Mesothelial cell of epicardium (in vitro differentiated cells): Measurements from ENCODE around the gene OR10Z1. TPM values are rescaled to one million over a fixed set of nuclear protein-coding genes. Genes with fewer than 3 reads are reported as not detected.

ENCODE experiments used
- DNase-seq, 2 experiments: peaks; one replicate each; pipeline ENCODE4 v3.0.0; 2021; ENCODE audit warnings: low spot score in 2 of 2; ENCODE audit not compliant: unreplicated experiment in 2 of 2
- H3K27ac Mint-ChIP-seq: 2 replicates; pipeline ENCODE4 v1.8.0; 2021; ENCODE audit warnings: mixed read lengths
- H3K27me3 Mint-ChIP-seq: 2 replicates; pipeline ENCODE4 v1.8.0; 2021; ENCODE audit warnings: low read depth, mixed read lengths
- H3K36me3 Mint-ChIP-seq: 2 replicates; pipeline ENCODE4 v1.8.0; 2021; ENCODE audit warnings: mixed read lengths
- H3K4me1 Mint-ChIP-seq: 2 replicates; pipeline ENCODE4 v1.8.0; 2021; ENCODE audit warnings: mixed read lengths
- H3K4me3 Mint-ChIP-seq: 2 replicates; pipeline ENCODE4 v1.8.0; 2021; ENCODE audit warnings: mild to moderate bottlenecking, moderate library complexity, mixed read lengths
- H3K9me3 Mint-ChIP-seq: 2 replicates; pipeline ENCODE4 v1.8.0; 2021; ENCODE audit warnings: mixed read lengths
- CTCF ChIP-seq: fragments of 200-600 bp; sonication (generic); IDR thresholded peaks from one replicate; pipeline ENCODE4 v1.5.0; 2021; ENCODE audit warnings: antibody characterized with exemption; ENCODE audit not compliant: unreplicated experiment
- total RNA-seq: library from RNA; stranded (reverse); gene quantifications from 3 replicates; pipeline ENCODE4 v1.2.1, GENCODE V29; 2021

Gene OR10Z1
- total RNA-seq, 1 donor from 2014 or later, result not detected

GRCh38 chr1:158577561-158577960 lies 27.5 kb upstream of the OR10Z1 start:
- Mint-ChIP-seq H3K4me3 (no peak overlapping the region), H3K27ac (no peak overlapping the region), H3K27me3 (no peaks in the 10 kb centered on the region), H3K9me3 (no peaks in the 10 kb centered on the region), H3K4me1 (peaks cover 2% of the 10 kb centered on the region), H3K36me3 (no peaks in the 10 kb centered on the region)
- DNase-seq, result no peak
- no peak for TF ChIP-seq CTCF

GRCh38 chr1:158579733-158580132 lies 25.3 kb upstream of the OR10Z1 start, which contains the start of gene OR10X1:
OR10X1 (minus strand) TSS chr1:158579899; CDS start chr1:158579899, 0 bp downstream.
- H3K4me3 Mint-ChIP-seq, result no peak within 1 kb of the TSS
- no peaks in the 10 kb centered on the region for H3K27me3 Mint-ChIP-seq
- no peaks in the 10 kb centered on the region for H3K9me3 Mint-ChIP-seq
- H3K36me3 Mint-ChIP-seq, result no peaks in the 10 kb centered on the region
- H3K27ac Mint-ChIP-seq, result no peak within 1 kb of the TSS
- H3K4me1 Mint-ChIP-seq, result peaks cover 7% of the 10 kb centered on the region
- no peak for TF ChIP-seq CTCF
- DNase-seq, result no peak

- no peak for DNase-seq
- Mint-ChIP-seq H3K4me1 (peaks cover 7% of the 10 kb centered on the region), H3K4me3 (no peak overlapping the region), H3K27me3 (no peaks in the 10 kb centered on the region), H3K9me3 (peaks cover 17% of the 10 kb centered on the region), H3K27ac (no peak overlapping the region), H3K36me3 (no peaks in the 10 kb centered on the region)
- TF ChIP-seq CTCF, result no peak
Observed at GRCh38 chr1:158583962-158584361, 21.1 kb upstream of the OR10Z1 start.

GRCh38 chr1:158586942-158587341 lies 18.1 kb upstream of the OR10Z1 start:
- Mint-ChIP-seq H3K9me3 (peaks cover 22% of the 10 kb centered on the region), H3K4me3 (no peak overlapping the region), H3K4me1 (peaks cover 7% of the 10 kb centered on the region), H3K27ac (no peak overlapping the region), H3K27me3 (no peaks in the 10 kb centered on the region), H3K36me3 (no peaks in the 10 kb centered on the region)
- no peak for TF ChIP-seq CTCF
- DNase-seq, result no peak

- H3K9me3 Mint-ChIP-seq, result peaks cover 33% of the 10 kb centered on the region
- TF ChIP-seq CTCF, result no peak
- no peak overlapping the region for H3K27ac Mint-ChIP-seq
- no peaks in the 10 kb centered on the region for H3K27me3 Mint-ChIP-seq
- no peaks in the 10 kb centered on the region for H3K4me1 Mint-ChIP-seq
- no peak for DNase-seq
- H3K4me3 Mint-ChIP-seq, result no peak overlapping the region
- H3K36me3 Mint-ChIP-seq, result no peaks in the 10 kb centered on the region
Observed at GRCh38 chr1:158600735-158601134, 4.3 kb upstream of the OR10Z1 start.

GRCh38 chr1:158607296-158607695 lies 2.2 kb downstream of the OR10Z1 start:
- Mint-ChIP-seq H3K36me3 (no peaks in the 10 kb centered on the region), H3K27ac (no peak overlapping the region), H3K9me3 (no peaks in the 10 kb centered on the region), H3K4me1 (peaks cover 2% of the 10 kb centered on the region), H3K4me3 (no peak overlapping the region), H3K27me3 (no peaks in the 10 kb centered on the region)
- TF ChIP-seq CTCF, result no peak
- DNase-seq, result no peak
